Neutrophil (primary cell): ENCODE measurements around the gene CMBL.
"Not testable (repeated sequence)": the region's sequence is repeated elsewhere in the genome, so short reads cannot be mapped to it uniquely, and the experiment has no call there.

Experiments used
- H3K27ac ChIP-seq: fragments of 200-600 bp; sonication (generic); 2 replicates; pipeline ENCODE4 v1.5.1; 2016; ENCODE audit warnings: mild to moderate bottlenecking, moderate library complexity
- H3K27me3 ChIP-seq: fragments of 200-600 bp; sonication (generic); 2 replicates; pipeline ENCODE4 v1.6.0; 2016; ENCODE audit warnings: mild to moderate bottlenecking
- H3K36me3 ChIP-seq: fragments of 200-600 bp; sonication (generic); 2 replicates; pipeline ENCODE4 v1.5.1; 2017
- H3K4me1 ChIP-seq, 2 experiments: fragments of 200-600 bp in 1 of 2; sonication (generic) in 1 of 2; 1 replicate in 1 of 2; 2 replicates in 1 of 2; pipeline versions ENCODE4 v1.5.1 to v1.6.1; 2013 to 2016; ENCODE audit warnings: low read depth in 1 of 2, low read length in 1 of 2, mild to moderate bottlenecking in 1 of 2, moderate library complexity in 1 of 2; ENCODE audit not compliant: control insufficient read depth in 1 of 2, insufficient read depth in 1 of 2
- H3K4me3 ChIP-seq, 2 experiments: fragments of 200-600 bp in 1 of 2; sonication (generic) in 1 of 2; 1 replicate in 1 of 2; 2 replicates in 1 of 2; pipeline ENCODE4 v1.5.1; 2013 to 2016; ENCODE audit warnings: low read depth in 1 of 2, low read length in 1 of 2, mild to moderate bottlenecking in 1 of 2, moderate library complexity in 1 of 2
- H3K9me3 ChIP-seq: fragments of 200-600 bp; sonication (generic); 2 replicates; pipeline ENCODE4 v1.5.1; 2016
- CTCF ChIP-seq: fragments of 200-600 bp; sonication (generic); IDR thresholded peaks from 2 replicates; pipeline ENCODE4 v1.5.1; 2016; ENCODE audit warnings: antibody characterized with exemption

CMBL gene

GRCh38 chr5:10276691-10277090 is 31.0 kb downstream of the CMBL start:
- Histone ChIP-seq H3K27me3 (peaks cover 5% of the 10 kb centered on the region), H3K27ac (no peak overlapping the region), H3K9me3 (no peaks in the 10 kb centered on the region), H3K36me3 (no peaks in the 10 kb centered on the region), H3K4me1 (peaks cover 4% of the 10 kb centered on the region in 2 experiments), H3K4me3 (no peak overlapping the region)
- TF ChIP-seq CTCF: no peak

GRCh38 chr5:10275991-10276390 is 31.7 kb downstream of the CMBL start:
- no peaks in the 10 kb centered on the region for H3K9me3 ChIP-seq
- peaks cover 5% of the 10 kb centered on the region for H3K27me3 ChIP-seq
- no peak for TF ChIP-seq CTCF
- H3K36me3 ChIP-seq: no peaks in the 10 kb centered on the region
- no peak overlapping the region for H3K4me3 ChIP-seq
- H3K4me1 ChIP-seq: peaks cover 4% of the 10 kb centered on the region in 2 experiments
- no peak overlapping the region for H3K27ac ChIP-seq

GRCh38 chr5:10275460-10275859 is 32.2 kb downstream of the CMBL start:
- Histone ChIP-seq H3K27ac (no peak overlapping the region), H3K4me3 (no peak overlapping the region), H3K36me3 (no peaks in the 10 kb centered on the region), H3K4me1 (peaks cover 4% of the 10 kb centered on the region in 2 experiments), H3K27me3 (peaks cover 5% of the 10 kb centered on the region), H3K9me3 (no peaks in the 10 kb centered on the region)
- no peak for TF ChIP-seq CTCF

GRCh38 chr5:10272875-10273209 is 34.9 kb downstream of the CMBL start:
- not testable (repeated sequence) for H3K9me3 ChIP-seq, H3K27me3 ChIP-seq, H3K4me3 ChIP-seq, H3K36me3 ChIP-seq, H3K27ac ChIP-seq, H3K4me1 ChIP-seq

- no peak for TF ChIP-seq CTCF
- H3K4me1 ChIP-seq: peaks cover 4 to 13% of the 10 kb centered on the region in 2 experiments
- H3K27me3 ChIP-seq: peaks cover 5% of the 10 kb centered on the region
- no peak overlapping the region for H3K27ac ChIP-seq
- H3K36me3 ChIP-seq: no peaks in the 10 kb centered on the region
- no peak overlapping the region for H3K4me3 ChIP-seq
- H3K9me3 ChIP-seq: no peaks in the 10 kb centered on the region
Observed at GRCh38 chr5:10272053-10272874, 35.4 kb downstream of the CMBL start.

GRCh38 chr5:10268100-10268499 is 39.6 kb downstream of the CMBL start:
- peak overlapping the region; percentile 45 for H3K27ac ChIP-seq
- no peak overlapping the region for H3K4me3 ChIP-seq
- H3K36me3 ChIP-seq: peaks cover 29% of the 10 kb centered on the region
- peaks cover 5 to 21% of the 10 kb centered on the region in 2 experiments for H3K4me1 ChIP-seq
- no peak for TF ChIP-seq CTCF
- H3K27me3 ChIP-seq: peaks cover 5% of the 10 kb centered on the region
- no peaks in the 10 kb centered on the region for H3K9me3 ChIP-seq
